GM18873 (cell line): ENCODE measurements around the gene PPP1R16B.

Experiments used
- ATAC-seq: cut with Tn5 transposase; IDR thresholded peaks from one replicate; pipeline ENCODE4 v1.9.1; 2021; ENCODE audit warnings: mild to moderate bottlenecking, moderate library complexity, moderate number of reproducible peaks; ENCODE audit not compliant: unreplicated experiment, low FRiP score

Gene PPP1R16B

GRCh38 chr20:38872491-38873049, 67.1 kb downstream of the PPP1R16B start:
- ATAC-seq, result no peak

GRCh38 chr20:38873050-38873581, 67.6 kb downstream of the PPP1R16B start:
- ATAC-seq, result no peak

- no peak for ATAC-seq
These were observed 69.1 kb downstream of the PPP1R16B start for GRCh38 chr20:38874460-38875174.

- ATAC-seq, result peak; percentile 59
These were observed 69.9 kb downstream of the PPP1R16B start for GRCh38 chr20:38875175-38875993.

GRCh38 chr20:38877483-38877882, 72.0 kb downstream of the PPP1R16B start:
- no peak for ATAC-seq

- no peak for ATAC-seq
These were observed 73.4 kb downstream of the PPP1R16B start for GRCh38 chr20:38878866-38879265.

GRCh38 chr20:38880952-38881735, 75.6 kb downstream of the PPP1R16B start:
- ATAC-seq, result no peak

GRCh38 chr20:38881806-38882440, 76.4 kb downstream of the PPP1R16B start:
- ATAC-seq, result no peak

GRCh38 chr20:38882600-38882999, 77.1 kb downstream of the PPP1R16B start:
- ATAC-seq, result no peak

GRCh38 chr20:38883081-38883980, 77.8 kb downstream of the PPP1R16B start:
- ATAC-seq, result no peak

GRCh38 chr20:38883981-38884733, 78.7 kb downstream of the PPP1R16B start:
- ATAC-seq, result no peak

GRCh38 chr20:38885357-38885756, 79.9 kb downstream of the PPP1R16B start:
- ATAC-seq, result no peak

GRCh38 chr20:38888059-38888831, 82.7 kb downstream of the PPP1R16B start:
- ATAC-seq, result no peak

GRCh38 chr20:38889050-38889449, 83.6 kb downstream of the PPP1R16B start:
- no peak for ATAC-seq

- no peak for ATAC-seq
These were observed 84.4 kb downstream of the PPP1R16B start for GRCh38 chr20:38889792-38890496.

- no peak for ATAC-seq
These were observed 85.0 kb downstream of the PPP1R16B start for GRCh38 chr20:38890497-38890818.
